ENCODE measurements around the gene CYP26A1. TPM values are rescaled to one million over a fixed set of nuclear protein-coding genes. Genes with fewer than 3 reads are reported as not detected.

The CYP26A1 gene
- total RNA-seq, 1 experiment from 2014 or later: 1.5 TPM

GRCh38 chr10:93065675-93066543 lies 7.8 kb upstream of the CYP26A1 start:
- ATAC-seq (peak; percentile 31), DNase-seq (ENCODE audit: low read depth, low spot score) (no peak)
- no peak overlapping the region for H3K27ac ChIP-seq (ENCODE audit: low read length)
- no TSS peak for BruUV-seq (replicated peaks)
- no peaks in the 10 kb centered on the region for H3K9me3 ChIP-seq (ENCODE audit: control insufficient read depth, insufficient read depth, low read depth, low read length)
- peak overlapping the region in 1 of 2 experiments; percentile 16; a peak in 2 of 4 replicates for H3K4me3 ChIP-seq (ENCODE audit: low read depth in 2 of 2, low read length in 2 of 2)
- ChIA-PET CTCF (interaction anchor here (0.7 to 0.8 kb wide), 2 partner anchors 26 to 60 kb away, joined by 4 read pairs; no protein-coding TSS in a partner anchor), POLR2A (interaction anchor here (0.5 to 0.7 kb wide), 2 partner anchors 50 to 133 kb away, joined by 3 to 4 read pairs; no protein-coding TSS in a partner anchor)
- peaks cover 26% of the 10 kb centered on the region for H3K27me3 ChIP-seq (ENCODE audit: control insufficient read depth, insufficient read depth, low read length)
- H3K36me3 ChIP-seq (ENCODE audit: control insufficient read depth, insufficient read depth, low read length): no peaks in the 10 kb centered on the region
- in situ Hi-C loops (cut with HindIII; ENCODE audit: low pct_unique_long_range_greater_than_20kb, low sequenced_read_pairs): no loop called here
- intact Hi-C loops (cut with micrococcal nuclease; ENCODE audit: unreplicated experiment): no loop called here
- TF ChIP-seq TCF7L2 (IDR thresholded peaks at IDR 0.05; ENCODE audit: low read depth, low read length) (no peak), CTCF (IDR thresholded peaks at IDR 0.05) (peak; percentile 58; the same call in 1 of the 2 replicates), POLR2AphosphoS5 (IDR thresholded peaks at IDR 0.05; ENCODE audit: low read depth, low read length) (no peak)
- peaks cover 9% of the 10 kb centered on the region; the same call in 1 of the 2 replicates for H3K4me1 ChIP-seq (ENCODE audit: control insufficient read depth, insufficient read depth, low read length)

- peaks cover 26% of the 10 kb centered on the region for H3K27me3 ChIP-seq (ENCODE audit: control insufficient read depth, insufficient read depth, low read length)
- H3K4me3 ChIP-seq (ENCODE audit: low read depth in 2 of 2, low read length in 2 of 2): no peak overlapping the region; a peak in 1 of 4 replicates
- peaks cover 9% of the 10 kb centered on the region; the same call in 1 of the 2 replicates for H3K4me1 ChIP-seq (ENCODE audit: control insufficient read depth, insufficient read depth, low read length)
- POLR2A ChIA-PET: no interaction called here
- H3K36me3 ChIP-seq (ENCODE audit: control insufficient read depth, insufficient read depth, low read length): no peaks in the 10 kb centered on the region
- TF ChIP-seq SIN3A (IDR thresholded peaks at IDR 0.05; ENCODE audit: borderline replicate concordance, insufficient read depth, low read depth, low read length) (no peak), REST (IDR thresholded peaks at IDR 0.05; ENCODE audit: insufficient read depth in 1 of 2, low read depth in 2 of 2, low read length in 1 of 2) (no peak), CTCF (IDR thresholded peaks at IDR 0.05) (no peak), TCF7L2 (IDR thresholded peaks at IDR 0.05; ENCODE audit: low read depth, low read length) (no peak), POLR2AphosphoS5 (IDR thresholded peaks at IDR 0.05; ENCODE audit: low read depth, low read length) (no peak)
- intact Hi-C loops (cut with micrococcal nuclease; ENCODE audit: unreplicated experiment): no loop called here
- no TSS peak for BruUV-seq (replicated peaks)
- H3K27ac ChIP-seq (ENCODE audit: low read length): no peak overlapping the region
- no peaks in the 10 kb centered on the region for H3K9me3 ChIP-seq (ENCODE audit: control insufficient read depth, insufficient read depth, low read depth, low read length)
- in situ Hi-C loops (cut with HindIII; ENCODE audit: low pct_unique_long_range_greater_than_20kb, low sequenced_read_pairs): no loop called here
- CTCF ChIA-PET: interaction anchor here (0.8 kb wide), 1 partner anchor 61 kb away, joined by 4 read pairs; no protein-coding TSS in a partner anchor
- no peak for DNase-seq (ENCODE audit: low read depth, low spot score)
- no peak for ATAC-seq
Measured at GRCh38 chr10:93066544-93066913, 7.2 kb upstream of the CYP26A1 start.
